ENCODE data around the gene ATP23.

The ATP23 gene, protein sequence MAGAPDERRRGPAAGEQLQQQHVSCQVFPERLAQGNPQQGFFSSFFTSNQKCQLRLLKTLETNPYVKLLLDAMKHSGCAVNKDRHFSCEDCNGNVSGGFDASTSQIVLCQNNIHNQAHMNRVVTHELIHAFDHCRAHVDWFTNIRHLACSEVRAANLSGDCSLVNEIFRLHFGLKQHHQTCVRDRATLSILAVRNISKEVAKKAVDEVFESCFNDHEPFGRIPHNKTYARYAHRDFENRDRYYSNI

DNA sequence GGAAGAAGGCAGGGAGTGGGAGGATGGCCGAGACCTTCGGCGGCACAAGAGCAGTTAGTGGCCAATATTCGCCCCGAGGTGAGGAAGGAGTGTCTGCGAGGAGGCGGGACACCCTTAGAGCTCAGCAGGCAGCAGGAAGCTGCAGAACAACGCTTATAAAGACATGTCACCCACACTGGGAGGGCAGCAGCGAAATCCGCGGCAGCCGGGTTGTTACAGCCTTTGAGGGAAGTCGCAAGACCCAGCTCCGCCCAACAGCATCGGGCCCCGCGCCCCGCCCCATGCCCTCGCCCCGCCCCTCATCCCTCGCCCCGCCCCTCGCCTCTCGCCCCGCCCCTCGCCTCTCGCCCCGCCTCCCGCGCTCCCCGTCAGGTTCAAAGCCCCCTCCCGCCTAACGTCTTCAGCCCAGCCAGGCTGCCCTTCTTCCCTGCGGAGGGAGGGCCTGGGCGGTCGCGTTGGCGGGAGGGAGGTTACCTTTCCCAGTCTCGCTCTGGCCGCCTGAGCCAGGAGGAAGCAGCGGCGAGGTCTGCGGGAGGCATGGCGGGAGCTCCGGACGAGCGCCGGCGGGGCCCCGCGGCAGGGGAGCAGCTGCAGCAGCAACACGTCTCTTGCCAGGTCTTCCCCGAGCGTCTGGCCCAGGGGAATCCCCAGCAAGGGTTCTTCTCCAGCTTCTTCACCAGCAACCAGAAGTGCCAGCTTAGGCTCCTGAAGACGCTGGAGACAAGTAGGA lies at the start of gene ATP23:
Gene ATP23, plus strand, starts transcription at position 403 of the 730 bp plus-strand sequence. Its CDS starts 135 bp downstream, at position 538.
- DNase-seq, result peak; percentile 83

DNA sequence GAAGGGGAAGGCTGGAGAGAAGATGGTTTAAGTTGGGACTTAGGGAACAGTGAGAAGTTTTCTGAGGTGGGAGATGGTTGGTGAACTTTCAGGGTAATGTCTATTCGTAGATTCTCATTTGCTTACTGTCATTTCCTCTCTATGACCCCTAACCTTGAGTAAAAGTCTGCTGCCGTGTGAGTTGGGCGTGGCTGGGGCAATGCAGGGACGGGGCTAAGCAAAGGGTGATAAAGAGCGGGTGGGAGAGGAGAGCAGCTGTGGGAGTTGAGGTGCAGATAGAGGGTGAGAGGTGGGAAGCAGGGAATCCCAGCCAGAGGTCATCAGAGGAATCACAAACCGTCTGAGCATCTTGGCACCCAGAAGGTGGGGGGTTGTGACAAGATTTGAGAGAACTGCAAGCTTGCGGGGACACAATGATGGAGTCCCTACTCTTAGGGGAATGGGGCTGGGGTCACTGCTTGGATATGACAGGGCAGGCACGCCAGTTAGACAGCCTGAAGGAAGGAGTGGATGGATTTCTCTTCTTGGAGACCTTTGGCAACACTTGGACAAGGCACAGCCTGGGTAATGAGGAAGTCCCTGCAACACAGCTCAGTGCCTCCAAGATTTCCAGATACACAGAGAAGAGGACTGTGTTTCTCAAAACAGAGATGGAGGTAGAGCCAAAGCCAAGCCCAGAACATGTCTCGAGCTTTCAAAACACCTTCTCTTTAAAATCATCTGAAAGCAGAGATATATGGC lies 49.0 kb upstream of the ATP23 start:
- no peak for DNase-seq

DNA sequence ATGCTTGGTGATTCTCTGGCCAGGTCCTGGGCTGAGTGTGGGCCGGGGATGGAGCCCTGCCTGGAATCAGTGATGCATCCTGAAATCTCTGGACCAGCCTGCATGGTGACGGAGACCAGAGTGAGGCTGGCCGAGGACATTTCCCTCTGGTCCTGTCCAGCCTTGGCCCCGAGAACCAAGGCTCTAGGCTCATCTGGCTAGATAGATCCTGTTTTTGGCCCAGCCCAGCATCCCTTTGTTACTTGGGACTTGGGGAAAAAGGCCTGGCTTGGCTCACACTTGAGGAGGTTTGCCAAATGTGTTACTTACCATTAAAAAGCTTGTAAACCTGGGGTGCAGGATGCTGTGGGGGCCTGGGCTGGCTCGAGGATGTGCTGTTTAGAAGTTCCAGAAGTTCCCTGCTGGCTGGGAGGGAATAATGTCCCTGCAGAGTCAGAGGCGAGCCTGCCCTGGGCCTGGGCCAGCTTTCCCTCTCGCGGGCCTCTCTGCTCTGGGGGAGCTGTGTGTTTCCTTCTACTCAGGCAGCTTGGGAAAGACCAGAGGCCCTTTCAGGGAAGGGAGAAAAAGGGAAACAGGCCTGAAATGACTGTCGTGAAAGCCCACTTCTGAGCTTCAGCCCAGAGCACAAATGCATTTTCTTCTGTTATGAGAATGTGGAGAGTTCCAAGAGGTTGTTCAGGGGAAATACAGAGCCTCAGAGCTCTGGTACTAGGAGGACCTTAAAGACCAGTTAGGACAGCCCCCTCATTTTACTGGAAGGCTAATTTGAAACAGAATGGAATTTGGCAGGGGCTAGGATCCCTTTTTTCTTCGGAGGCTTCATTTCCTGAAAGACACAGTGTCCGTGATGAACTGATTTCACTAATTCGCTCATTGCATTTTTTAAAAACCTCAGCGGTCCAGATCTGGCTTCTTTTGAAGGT lies 47.7 kb upstream of the ATP23 start:
- no peak for DNase-seq

DNA sequence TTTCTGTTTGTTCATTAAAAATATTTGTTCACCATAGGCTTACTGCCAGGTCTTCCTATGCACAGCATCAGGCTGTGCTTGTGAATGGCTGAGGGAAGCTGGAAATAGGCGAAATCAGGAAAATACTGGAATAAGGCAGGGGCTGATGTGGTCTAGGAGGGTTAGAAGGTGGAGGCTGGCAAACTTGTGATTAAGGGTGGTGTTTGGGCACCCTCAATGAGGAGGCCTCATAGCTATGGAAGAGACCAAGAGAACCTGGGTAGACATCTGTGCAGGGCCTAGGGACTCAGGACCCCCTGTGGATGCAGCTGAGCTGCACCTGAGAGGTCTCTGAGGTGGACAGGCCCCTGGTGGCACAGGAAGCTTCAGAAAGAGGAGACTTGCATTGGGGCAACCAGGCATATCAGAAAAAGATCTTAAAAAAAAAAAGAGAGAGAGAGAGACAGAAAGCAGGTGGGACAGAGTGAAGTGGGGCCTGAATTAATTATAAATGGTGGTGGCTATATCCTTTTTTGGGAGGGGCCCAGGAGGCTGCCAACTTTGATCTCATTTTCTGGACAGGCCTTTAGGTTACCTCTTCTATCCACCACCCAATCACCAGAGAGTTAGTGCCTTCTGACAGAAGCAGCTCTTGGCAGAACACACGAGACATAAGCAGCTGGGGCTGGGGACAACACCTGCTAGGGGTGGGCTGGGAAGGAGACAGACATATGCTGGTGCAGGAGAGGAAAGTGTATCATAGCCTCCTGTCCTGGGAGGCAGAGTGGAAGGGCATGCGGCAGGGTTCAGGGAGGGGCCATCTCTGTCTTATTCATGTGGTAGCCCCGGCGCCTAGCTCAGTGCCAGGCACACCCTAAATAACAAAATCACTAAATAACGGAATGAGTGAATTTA lies 46.7 kb upstream of the ATP23 start:
- no peak for DNase-seq

DNA sequence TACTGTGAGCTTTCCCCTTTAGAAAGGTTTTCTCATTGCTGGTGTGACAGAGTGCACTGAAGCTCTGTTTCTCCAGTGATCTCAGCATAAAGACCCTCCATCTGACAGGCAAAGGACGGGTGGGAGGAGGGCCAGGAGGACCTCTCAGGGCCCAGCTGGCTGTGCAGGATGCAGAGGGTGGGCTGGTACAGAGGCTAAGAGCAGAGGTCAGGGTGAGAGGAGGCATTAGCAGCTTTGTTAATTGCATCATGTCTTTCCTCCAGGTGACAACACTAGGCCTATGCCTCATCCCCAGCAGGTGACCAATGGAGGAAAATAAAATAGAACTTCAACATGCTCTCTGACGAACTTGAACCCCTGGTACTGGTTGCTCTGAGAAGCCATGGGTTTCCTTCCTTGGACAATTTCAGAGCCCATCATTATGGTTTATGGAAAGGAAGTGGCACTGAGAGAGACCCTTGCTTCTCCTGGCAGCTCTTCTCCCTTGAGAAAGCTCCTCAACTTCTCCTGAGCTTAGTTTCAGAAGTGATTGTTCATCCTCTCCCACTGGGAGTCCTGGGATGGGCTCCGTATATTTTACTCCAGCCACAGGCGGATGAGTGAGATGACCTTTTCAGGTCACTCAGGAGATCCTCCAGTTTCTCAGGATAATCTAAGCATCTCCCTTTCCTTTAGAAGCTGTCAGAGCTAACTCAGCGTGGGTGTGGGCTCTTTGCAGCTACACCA lies 45.8 kb upstream of the ATP23 start:
- DNase-seq, result no peak

DNA sequence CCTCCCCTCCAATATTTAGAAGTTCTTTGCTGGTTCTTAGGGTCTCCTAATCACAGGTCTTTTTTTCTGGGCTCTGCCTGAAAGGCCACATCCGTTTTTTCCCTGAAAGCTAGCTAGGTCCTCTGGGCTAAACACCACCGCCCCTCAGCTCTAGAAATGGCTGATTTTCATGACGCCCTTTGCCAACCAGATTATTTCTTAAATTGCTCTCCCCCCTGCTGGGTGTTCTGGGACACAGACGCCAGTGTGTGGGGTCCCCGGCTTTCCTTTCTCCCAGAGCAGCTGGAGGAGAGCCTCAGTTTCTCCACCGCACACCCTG lies 45.3 kb upstream of the ATP23 start:
- no peak for DNase-seq

DNA sequence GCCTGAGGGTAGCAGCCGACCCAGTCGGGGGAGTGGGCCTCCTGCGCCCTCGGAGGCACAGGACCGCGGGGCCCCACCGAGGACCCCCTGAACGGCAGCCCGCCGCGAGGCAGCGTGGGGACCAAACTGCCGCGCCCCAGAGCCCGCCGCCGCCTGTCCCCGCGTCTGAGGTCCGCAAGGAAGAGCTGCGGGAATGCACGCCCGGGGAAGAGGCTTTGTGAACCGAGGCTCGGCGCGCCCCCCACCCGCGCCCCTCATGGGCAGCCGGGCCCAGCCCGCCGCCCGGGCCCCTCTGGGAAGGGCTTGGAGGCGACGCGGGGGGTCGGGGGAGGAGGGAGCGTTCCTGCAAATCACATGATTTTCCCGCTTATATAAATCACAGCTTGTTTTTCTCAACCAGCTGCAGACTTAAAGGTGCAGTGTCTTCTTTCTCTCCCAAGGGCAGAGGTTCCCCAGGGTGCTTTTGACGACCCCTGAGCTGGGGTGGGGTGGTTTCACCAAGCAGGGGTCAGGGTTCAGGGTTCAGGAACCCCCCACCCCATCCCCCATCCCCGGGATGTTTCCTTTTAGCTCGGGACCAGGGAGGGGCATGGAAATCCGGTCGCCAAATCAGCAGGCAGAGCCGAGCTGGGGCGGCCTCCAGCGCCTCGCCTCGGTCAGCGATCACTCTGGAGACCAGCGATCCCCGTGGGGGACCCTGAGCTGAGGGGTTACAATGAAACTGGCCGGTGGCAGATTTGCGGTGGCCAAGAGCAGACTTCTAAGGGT lies 44.7 kb upstream of the ATP23 start:
- no peak for DNase-seq

DNA sequence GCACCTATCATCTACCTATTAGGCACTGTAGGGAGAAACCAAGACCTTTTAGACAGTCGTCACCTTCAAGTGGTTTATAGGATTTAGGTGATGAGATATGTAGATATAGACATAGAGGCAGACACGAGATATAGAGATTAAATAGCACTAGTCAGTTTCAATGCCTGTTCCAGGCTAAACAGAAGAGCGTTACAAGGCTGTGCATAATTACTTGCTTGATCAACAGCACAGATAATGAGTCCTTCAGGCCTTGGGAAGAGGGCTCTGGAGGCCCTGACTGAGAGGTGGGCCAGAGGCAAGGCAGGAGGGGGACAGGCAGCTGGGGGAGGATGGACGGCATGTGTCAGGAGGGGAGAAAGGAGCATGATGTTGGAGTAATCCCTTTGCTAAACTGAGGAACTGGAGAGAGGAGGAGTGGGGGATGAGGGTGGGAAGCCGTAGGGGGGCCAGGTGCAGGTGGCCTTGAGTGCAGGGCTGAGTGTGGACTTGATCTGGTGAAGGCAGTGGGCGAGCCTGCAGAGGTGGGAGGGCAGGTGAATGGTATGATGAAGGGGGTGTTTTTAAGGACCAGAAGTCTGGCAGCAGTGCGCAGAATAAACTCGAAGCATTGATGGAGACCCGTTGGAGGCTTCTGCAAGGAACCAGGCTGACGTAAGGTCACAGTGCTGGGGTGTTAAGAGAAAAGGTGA lies 43.9 kb upstream of the ATP23 start:
- DNase-seq, result no peak

DNA sequence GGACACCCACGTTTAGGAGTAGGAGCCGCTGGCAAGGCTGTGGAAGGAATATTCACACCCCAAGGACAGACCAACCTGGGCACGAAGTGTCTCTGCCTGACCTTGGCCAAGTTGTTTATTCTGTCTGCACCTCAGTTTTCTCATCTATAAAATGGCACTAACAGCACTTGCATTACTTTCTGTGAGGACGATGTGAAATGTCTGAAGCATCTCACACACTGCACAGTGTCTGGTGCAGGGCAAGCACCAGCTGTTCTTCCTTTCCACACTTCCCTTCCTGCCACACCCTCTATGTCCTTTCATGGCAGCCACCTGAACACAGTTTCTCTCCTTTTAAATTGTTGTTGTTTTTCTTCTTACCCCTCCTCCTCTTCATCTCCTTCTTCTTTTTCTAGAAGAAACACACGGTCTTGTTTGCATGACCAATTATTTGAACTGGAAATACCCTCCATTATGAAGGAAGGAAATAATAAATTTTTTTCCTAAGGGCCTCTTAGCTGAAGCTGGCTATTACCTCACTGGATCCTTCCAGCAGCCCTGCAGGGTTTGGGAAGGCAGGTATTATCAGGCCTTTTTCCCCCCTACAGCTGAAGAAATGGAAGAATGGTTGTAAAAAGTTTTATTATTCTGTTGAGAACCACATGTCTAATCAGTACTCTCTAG lies 42.9 kb upstream of the ATP23 start:
- no peak for DNase-seq

DNA sequence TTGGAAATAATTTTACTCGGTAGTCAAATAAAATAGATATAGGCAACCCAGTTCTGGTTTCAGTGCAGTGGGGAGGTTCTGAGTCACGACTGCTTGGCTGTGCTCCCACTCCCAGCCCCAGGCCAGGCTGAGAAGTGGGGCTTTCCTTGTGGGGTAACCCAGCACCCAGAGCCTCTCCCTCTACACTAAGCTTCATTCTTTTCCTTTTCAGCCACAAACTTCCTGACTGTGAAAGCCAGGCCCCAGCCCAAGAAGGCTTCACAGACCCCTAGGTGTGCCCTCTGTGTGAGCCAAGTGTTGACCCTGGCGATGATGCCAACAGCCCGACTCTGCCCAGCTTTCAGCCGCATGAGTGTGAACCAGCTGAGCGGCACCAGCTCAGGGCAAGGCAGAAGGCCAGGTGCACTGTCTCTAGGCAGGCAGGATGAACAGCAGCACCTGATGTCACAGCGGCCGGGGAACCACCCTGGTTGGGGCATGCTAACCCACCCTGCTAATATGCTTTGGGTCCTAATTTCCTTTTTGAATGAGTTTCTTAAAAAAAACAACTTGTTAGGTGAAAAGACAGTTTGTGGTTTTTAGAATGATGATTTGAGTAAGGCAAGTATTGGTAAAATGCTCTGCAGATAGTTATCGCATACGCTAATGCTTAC lies 42.2 kb upstream of the ATP23 start:
- DNase-seq, result peak; percentile 83

DNA sequence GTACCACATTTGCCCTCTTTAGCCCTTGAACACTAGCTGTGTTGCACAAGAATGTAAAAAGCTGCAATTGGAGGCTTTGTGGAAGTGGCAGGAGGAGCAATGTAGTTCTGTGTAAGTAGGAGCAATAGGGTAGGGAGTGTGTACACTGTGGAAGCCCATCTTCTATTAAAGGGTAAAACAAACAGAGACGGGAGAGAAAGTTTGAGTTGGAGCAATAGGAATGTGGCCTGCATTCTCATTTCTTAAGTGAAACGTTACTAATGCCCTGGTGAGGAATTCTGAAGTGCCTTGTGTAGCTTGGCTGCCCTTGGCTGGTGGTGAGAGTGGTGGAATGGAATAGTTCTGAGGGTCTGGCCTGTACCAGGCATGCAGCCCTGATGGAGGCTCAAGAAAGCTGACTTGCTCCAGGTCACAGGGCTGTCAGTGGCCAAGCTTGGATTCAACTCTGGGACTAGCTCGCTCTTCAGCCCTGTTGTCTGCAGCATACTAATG lies 38.8 kb upstream of the ATP23 start:
- no peak for DNase-seq

DNA sequence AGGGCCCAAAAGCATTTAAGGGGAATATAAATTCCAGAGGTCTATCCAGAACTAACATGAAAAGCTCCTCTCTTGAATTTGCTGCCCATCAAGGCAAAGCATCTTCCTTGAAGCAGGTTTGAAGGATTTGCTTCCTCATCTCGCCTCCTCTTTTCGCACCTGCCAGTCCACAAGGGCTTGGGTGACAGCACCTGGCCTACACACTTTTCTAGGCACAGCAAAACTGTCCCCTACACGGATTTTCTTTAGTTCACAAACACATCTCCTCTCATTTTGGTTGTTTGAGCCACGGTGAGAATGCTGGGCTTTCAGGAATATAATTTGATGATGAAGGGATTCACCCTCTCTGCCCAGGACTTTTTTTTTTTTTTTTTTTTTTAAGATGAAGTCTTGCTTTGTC lies 36.9 kb upstream of the ATP23 start:
- no peak for DNase-seq

DNA sequence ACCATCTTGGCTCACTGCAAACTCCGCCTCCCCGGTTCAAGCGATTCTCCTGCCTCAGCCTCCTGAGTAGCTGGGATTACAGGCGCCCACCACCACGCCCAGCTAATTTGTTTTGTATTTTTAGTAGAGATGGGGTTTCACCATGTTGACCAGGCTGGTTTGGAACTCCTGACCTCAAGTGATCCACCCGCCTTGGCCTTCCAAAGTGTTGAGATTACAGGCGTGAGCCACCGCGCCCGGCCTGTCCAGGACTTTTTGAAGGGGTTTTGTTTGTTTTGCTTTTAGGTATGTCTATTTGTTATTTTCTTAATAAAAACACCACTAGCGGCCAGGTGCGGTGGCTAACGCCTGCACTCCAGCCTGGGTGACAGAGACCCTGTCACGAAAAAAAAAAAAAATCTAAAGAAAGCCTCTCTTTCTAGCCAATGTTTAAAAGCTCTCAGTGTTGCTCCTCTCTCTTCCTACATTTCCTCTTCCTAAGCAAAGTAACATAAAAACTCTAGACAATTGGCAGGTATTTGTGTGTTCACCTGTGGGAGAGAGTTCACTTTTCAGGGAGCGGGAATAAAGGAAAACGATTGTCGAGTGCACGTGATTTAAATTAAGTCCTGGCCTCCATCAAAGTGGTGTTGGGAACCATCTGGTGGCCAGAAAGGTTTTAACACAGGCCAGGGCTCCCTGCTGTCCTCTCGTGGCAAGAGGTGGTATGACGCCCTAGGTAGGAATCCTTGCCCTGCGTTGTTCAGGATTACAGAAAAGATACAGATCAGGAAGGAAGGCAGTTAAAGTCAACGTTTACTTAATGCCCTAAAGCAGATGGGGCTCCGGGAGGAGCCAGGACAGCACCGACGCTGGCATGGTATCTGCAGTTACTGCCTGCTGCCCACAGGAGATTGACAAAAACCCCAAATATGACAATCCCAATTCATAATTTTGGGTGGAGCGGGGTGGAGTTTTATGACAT lies 36.2 kb upstream of the ATP23 start:
- DNase-seq, result peak; percentile 87

DNA sequence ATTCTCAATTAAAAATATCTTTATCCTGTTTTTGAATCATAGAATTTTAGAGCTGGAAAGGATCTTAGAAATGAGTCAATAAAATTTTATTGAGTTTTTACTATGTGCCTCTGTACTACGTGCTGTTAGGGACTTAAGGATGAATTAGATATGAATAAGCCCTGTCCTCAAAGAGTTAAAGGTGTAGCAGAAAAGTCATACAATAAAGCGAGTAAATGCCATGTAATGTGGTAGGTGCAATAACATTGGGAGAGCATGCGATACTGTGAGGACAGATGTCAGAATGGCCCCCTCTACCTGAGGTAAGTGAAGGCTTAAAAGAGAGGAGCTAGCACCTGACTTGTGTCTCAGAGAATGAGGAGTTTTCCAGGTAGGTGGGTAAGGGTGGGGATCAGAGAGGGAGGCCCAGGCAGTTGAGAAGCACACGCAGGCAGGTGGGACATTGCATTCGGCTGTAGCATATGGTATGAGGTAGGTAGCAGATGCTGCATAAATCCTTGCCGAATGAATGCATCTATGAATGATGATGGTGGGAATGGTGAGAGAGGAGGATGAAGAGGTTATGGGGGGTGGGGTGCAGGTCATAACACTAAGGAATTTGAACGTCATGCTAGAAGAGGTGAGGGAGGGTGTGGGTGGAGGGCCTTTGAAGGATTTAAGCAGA lies 35.4 kb upstream of the ATP23 start:
- DNase-seq, result no peak

DNA sequence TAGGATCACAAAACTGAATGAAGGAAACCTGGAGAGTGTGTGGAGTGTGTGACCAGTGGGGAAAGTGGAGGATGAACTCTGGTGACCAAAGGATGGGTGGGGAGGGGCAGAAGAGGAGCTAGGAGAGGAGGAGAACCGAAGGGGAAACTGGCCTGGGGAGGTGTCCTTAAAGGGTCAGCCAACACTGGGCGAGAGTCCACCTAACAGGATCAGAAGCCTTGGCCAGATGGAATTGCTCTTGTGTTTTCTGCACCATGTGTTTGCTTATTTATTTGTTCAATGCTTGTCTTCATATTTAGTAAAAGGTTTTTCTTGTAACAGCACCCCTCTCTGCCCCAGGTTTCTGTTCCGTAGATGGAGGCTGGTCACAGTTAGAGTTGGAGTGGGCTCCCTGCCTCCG lies 34.5 kb upstream of the ATP23 start:
- no peak for DNase-seq

DNA sequence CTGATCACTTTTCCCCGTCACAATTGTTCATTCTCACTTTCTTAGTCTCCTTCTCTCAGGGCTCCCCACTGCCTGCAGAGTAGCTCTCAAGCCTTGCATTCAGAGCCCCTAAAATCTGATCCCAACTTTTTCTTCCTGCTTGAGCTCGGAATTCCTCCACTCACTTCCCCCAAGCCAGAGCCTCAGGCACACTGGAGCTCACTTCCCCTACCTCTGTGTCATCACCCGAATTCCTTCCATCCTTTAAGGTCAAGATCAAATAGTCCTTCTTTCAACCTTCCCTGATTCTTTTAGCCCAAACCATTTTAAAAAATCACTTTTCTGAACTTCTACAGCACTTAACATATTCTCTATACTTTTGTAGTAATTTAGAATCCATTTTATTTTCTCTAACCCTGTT lies 34.1 kb upstream of the ATP23 start:
- no peak for DNase-seq

DNA sequence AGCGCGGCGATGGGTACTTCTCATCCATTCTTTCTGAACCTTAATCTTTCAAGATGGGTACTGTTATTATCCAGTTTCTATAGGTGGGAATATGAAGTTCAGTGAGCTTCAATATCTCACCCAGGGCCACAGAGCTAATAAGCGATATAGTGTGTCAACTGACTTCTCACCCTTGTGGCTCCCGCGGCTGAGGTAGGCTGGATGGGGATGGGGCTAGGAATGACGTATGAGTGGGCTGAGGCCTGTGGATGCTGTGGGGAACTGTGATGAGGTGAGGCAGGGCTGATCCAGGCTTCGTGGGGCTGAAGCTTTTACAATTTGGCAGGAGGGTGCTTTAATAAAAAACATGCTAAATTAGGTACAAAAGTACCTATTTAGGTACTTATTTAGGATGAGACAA lies 32.9 kb upstream of the ATP23 start:
- DNase-seq, result no peak

Data from activated naive CD4-positive, alpha-beta T cell treated with Interleukin-2 at 50 U/mL for 16 hours (primary cell).